Measurements from ENCODE around the gene MGLL. TPM values are rescaled to one million over a fixed set of nuclear protein-coding genes. Genes with fewer than 3 reads are reported as not detected.

MGLL gene
- polyA plus RNA-seq, 1 donor from 2014 or later, result 8.6 TPM

DNA sequence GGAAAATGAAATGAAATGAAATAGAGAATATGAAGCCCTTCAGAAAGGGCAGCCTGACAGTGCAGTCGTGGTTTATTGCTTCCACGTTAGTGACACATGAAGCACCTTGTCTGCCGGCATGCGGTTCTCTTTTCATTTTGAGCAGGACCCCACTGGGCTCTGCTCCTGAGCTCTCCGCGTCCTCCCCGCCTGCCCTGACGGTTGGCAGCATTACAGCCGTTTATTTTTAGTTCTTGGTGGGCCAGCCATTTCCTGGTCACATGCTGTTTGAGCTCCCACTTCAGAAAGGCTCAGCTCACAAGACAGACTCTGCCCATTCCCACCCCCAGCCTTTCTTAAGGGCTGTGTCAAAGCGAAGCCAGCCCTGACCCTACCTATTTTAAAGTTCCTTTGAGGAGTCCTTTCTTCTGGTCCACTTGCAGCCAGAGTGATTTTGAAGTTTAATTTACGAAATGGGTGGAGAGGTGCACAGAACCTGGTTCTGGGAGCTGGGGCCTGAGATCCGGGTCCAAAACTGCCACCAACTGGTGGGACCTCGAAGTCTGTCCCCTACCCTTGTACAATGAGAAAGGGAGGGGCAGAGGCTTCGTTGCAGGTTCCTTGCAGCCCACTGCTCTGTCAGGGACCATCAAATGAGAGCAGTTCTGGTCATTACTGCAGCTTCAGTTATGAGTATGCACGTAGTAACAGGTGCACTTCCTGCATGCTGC is 60.1 kb downstream of the MGLL start:
- Mint-ChIP-seq H3K36me3 (peaks cover 4% of the 10 kb centered on the region), H3K4me3 (peak overlapping the region; percentile 64 to 95 (median 72)), H3K27ac (peak overlapping the region in 2 of 3 donors; percentile 9 to 55)

GRCh38 chr3:127761441-127761801 is 60.9 kb downstream of the MGLL start:
- peaks cover 37 to 41% (median 37%) of the 10 kb centered on the region in 3 donors for H3K4me1 Mint-ChIP-seq
- H3K9me3 Mint-ChIP-seq, result no peaks in the 10 kb centered on the region
- peak overlapping the region; percentile 64 to 95 (median 72) for H3K4me3 Mint-ChIP-seq
- peaks cover 1% of the 10 kb centered on the region for H3K27me3 Mint-ChIP-seq
- H3K27ac Mint-ChIP-seq, result peak overlapping the region in 2 of 3 donors; percentile 9 to 69
- H3K36me3 Mint-ChIP-seq, result peaks cover 2% of the 10 kb centered on the region

More for the DNA sequence above, 60.1 kb downstream of the MGLL start:
- Mint-ChIP-seq H3K4me1 (peaks cover 37 to 40% (median 37%) of the 10 kb centered on the region in 3 donors), H3K9me3 (no peaks in the 10 kb centered on the region), H3K27me3 (peaks cover 1% of the 10 kb centered on the region)

DNA sequence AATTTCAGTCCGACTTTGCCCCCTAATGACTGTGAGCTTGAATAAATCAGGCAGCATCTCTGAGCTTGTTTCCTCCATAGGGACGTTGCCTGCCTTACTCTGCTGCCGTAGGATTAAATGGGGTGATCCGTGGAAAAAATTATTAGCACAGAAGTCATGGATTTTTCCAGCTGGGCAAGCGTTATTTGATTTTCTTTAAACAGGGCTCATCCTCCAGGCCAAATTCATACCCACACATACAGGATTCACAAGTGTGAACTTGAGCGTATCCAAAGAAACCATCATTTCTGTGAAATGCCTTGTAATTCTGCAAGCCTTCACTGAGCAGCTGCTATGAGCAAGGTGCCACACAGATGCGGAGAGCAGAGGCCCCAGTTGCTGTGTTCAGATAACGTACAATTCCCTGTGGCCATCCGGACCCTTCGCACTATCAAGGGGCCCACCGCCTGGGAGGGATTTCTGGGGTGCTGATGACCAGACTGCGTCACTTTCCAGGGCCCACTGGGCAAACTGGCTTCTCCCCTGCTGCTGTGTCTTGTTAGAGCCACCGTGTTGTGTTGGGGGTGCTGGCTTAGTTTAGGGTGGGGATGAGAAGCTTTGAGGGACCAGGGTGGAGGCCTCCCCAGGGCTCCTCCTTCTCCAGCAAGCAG is 61.4 kb downstream of the MGLL start:
- no peaks in the 10 kb centered on the region for H3K27me3 Mint-ChIP-seq
- H3K4me3 Mint-ChIP-seq, result peak overlapping the region; percentile 51 to 95 (median 70)
- H3K36me3 Mint-ChIP-seq, result peaks cover 2% of the 10 kb centered on the region
- H3K4me1 Mint-ChIP-seq, result peaks cover 39 to 46% (median 42%) of the 10 kb centered on the region in 3 donors
- no peaks in the 10 kb centered on the region for H3K9me3 Mint-ChIP-seq
- no peak overlapping the region for H3K27ac Mint-ChIP-seq

DNA sequence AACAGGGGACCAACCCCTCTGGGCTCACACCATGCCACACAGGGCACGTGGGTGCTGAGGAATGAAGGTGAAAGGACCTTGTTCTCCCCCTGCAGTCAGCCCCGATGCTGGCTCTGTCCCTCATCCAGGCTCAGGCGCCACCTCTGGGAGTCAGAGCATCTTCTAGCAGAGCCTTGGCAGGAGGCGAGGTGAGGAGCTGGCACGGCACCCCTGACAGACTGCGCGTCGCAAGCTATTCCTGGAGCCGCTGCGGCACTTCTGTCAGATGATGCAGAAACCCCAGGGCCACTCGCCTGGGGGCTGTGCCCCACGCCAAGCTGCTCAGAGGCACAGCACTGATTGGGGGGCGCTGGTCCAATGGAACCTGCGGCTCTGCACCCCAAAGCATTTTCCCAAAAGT is 62.0 kb downstream of the MGLL start:
- H3K27me3 Mint-ChIP-seq, result no peaks in the 10 kb centered on the region
- peaks cover 2% of the 10 kb centered on the region for H3K36me3 Mint-ChIP-seq
- H3K9me3 Mint-ChIP-seq, result no peaks in the 10 kb centered on the region
- no peak overlapping the region for H3K27ac Mint-ChIP-seq
- peak overlapping the region in 1 of 4 donors; percentile 95 for H3K4me3 Mint-ChIP-seq
- peaks cover 43 to 50% (median 46%) of the 10 kb centered on the region in 3 donors for H3K4me1 Mint-ChIP-seq

DNA sequence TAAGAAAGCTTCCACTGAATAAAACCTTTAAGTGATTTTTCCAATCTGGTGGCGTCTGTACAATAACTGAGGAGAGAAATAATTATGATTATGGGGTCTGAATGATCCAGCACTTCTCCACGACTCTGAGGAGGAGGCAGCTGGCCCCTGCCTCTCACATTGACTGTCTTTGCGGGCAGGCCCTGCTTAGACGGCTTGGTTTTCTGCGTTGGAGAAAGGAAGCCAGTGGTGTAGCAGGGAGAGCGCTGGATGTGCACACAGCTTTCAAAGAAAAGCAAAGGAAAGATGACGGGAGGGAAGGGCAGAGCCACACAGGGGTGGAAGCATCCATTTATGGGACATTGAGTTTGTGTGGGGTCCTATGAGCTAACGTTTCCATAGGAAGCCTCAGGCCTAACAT is 62.5 kb downstream of the MGLL start:
- peaks cover 2% of the 10 kb centered on the region for H3K36me3 Mint-ChIP-seq
- H3K27ac Mint-ChIP-seq, result no peak overlapping the region
- H3K4me3 Mint-ChIP-seq, result peak overlapping the region in 1 of 4 donors; percentile 27
- H3K4me1 Mint-ChIP-seq, result peaks cover 43 to 50% (median 46%) of the 10 kb centered on the region in 3 donors
- H3K9me3 Mint-ChIP-seq, result no peaks in the 10 kb centered on the region
- H3K27me3 Mint-ChIP-seq, result no peaks in the 10 kb centered on the region

DNA sequence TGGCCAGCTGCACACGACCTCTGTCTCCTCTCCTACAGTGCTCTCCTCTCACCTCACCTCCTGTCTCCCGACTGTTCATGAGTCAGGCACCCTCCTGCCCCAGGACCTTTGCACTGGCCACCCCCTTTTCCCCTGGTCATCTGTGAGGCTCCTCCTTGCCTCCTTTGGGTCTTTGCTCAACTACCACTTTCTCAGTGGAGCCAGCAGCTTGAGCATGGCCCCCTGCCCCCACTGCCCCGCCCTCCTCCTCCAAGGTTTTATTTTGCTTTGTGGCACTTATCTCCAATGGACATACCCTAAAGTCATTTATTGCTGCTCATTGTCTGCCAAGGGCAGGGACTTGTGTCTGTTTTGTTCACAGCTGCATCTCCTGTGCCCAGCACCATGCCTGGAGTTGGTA is 64.3 kb downstream of the MGLL start:
- peak overlapping the region in 1 of 4 donors; percentile 37 for H3K4me3 Mint-ChIP-seq
- no peak overlapping the region for H3K27ac Mint-ChIP-seq
- no peaks in the 10 kb centered on the region for H3K27me3 Mint-ChIP-seq
- H3K36me3 Mint-ChIP-seq, result peaks cover 2% of the 10 kb centered on the region
- H3K9me3 Mint-ChIP-seq, result no peaks in the 10 kb centered on the region
- peaks cover 42 to 47% (median 44%) of the 10 kb centered on the region in 3 donors for H3K4me1 Mint-ChIP-seq

- Mint-ChIP-seq H3K27ac (peak overlapping the region in 2 of 3 donors; percentile 70 to 94), H3K36me3 (peaks cover 2% of the 10 kb centered on the region), H3K4me3 (peak overlapping the region; percentile 42 to 93 (median 86)), H3K9me3 (no peaks in the 10 kb centered on the region), H3K27me3 (peaks cover 2% of the 10 kb centered on the region), H3K4me1 (peaks cover 34 to 41% (median 37%) of the 10 kb centered on the region in 3 donors)
Measured at GRCh38 chr3:127755305-127755681, 67.0 kb downstream of the MGLL start.

DNA sequence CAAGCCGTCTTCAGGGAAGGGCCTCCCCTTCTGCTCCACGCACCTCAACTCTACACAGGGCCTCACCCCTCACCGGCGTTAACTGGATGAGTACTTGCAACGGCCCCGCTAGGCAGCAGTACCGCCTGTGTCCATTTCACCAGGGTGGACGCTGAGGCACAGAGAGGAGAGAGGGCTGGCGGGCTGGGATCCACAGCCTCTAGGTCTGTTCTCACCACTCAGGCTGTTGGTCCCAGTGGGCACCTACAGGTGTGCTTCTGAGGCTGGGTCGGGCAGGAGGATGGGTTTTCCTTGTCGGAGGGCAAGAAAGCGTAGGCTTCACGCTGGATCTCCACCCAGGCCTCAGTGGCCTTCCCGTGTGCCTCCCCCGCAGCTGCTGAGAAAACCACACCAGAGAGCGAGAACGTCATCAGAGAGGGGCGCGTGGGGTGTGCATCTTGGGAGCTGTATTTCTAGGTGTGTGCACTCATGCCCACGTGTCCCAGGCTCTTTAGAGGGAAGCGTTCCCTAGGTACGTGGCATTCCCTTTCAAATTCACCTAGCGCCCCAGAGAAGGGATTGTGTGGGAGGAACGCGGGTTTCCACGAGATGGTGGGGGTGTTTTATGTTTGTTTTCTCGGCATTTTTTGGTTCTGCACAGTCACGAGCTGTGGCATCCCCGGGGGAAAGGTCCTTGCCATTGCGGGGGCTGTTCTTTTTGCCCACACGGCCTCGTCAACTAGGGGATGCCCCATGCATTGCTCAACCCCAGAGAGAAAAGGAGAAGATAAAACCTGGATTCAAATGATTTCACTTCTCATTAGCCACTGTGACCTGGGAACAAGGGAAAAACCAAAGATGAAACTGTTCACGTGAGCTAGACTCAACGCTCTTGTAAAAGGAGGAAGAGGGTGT is 67.7 kb downstream of the MGLL start:
- Mint-ChIP-seq H3K27me3 (peaks cover 5% of the 10 kb centered on the region), H3K4me1 (peaks cover 40 to 42% (median 41%) of the 10 kb centered on the region in 3 donors), H3K27ac (peak overlapping the region; percentile 70 to 94 (median 91)), H3K4me3 (peak overlapping the region; percentile 42 to 93 (median 86)), H3K9me3 (no peaks in the 10 kb centered on the region), H3K36me3 (peaks cover 2% of the 10 kb centered on the region)

DNA sequence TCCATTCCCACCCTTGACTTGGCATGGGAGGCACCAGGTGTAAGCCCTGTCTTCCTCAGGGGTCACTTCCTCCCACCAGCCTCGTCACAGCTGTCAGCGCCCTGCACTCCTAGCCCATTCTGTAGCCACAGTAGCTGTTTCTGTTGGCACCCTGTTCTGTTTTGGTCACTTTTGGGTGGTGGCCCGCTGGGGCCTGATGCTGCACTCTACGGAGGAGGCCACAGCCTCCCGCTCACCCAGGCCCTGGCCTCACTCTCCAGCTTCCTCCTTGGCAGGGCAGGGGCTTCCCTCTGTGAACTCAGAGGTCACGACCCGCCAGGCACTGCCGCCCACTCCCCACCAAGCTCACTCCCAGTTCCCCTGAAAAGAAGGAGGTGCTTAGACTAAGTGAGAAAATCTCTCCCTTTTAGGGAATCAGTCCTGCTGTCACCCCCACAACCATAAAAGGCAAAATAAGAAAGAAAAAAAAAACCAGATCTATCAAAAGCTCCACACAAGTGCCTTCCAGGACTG is 68.4 kb downstream of the MGLL start:
- peak overlapping the region; percentile 42 to 93 (median 86) for H3K4me3 Mint-ChIP-seq
- H3K36me3 Mint-ChIP-seq, result no peaks in the 10 kb centered on the region
- H3K4me1 Mint-ChIP-seq, result peaks cover 39 to 42% (median 42%) of the 10 kb centered on the region in 3 donors
- H3K9me3 Mint-ChIP-seq, result no peaks in the 10 kb centered on the region
- peaks cover 5% of the 10 kb centered on the region for H3K27me3 Mint-ChIP-seq
- H3K27ac Mint-ChIP-seq, result peak overlapping the region; percentile 70 to 91 (median 73)

- Mint-ChIP-seq H3K27me3 (peaks cover 5% of the 10 kb centered on the region), H3K4me1 (peaks cover 39 to 42% (median 42%) of the 10 kb centered on the region in 3 donors), H3K4me3 (no peak overlapping the region), H3K9me3 (no peaks in the 10 kb centered on the region), H3K36me3 (no peaks in the 10 kb centered on the region), H3K27ac (peak overlapping the region in 2 of 3 donors; percentile 2 to 30)
Measured at GRCh38 chr3:127753338-127753737, 69.0 kb downstream of the MGLL start.

- Mint-ChIP-seq H3K27ac (peak overlapping the region in 1 of 3 donors; percentile 56), H3K9me3 (no peaks in the 10 kb centered on the region), H3K4me3 (peak overlapping the region in 1 of 4 donors; percentile 63), H3K4me1 (peaks cover 39 to 42% (median 42%) of the 10 kb centered on the region in 3 donors), H3K27me3 (peaks cover 5% of the 10 kb centered on the region), H3K36me3 (no peaks in the 10 kb centered on the region)
Measured at GRCh38 chr3:127751782-127752181, 70.5 kb downstream of the MGLL start.

DNA sequence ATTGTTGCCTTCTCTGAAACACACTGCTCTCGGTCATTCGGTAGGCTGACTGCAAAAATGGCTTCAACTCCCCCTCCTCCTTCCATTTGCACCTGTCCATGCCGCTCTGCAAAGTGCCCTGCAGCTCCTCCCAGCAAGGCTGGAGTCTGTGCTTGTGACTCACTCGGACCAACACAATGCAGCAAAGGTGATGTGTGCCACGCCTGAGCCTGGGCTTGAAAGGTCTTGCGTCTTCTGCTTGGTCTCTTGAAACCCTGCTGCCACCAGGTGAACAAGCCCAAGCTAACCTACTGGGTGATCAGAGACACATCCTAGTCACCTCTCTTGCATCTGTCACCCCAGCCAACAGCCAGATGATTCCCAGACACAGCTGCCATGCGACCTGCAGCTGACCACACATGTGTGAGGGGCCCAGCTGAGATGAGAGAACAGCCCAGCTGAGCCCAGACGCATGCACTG is 71.1 kb downstream of the MGLL start:
- Mint-ChIP-seq H3K4me3 (peak overlapping the region in 1 of 4 donors; percentile 83), H3K4me1 (peaks cover 36 to 42% (median 40%) of the 10 kb centered on the region in 3 donors)

GRCh38 chr3:127750226-127751031 is 71.9 kb downstream of the MGLL start:
- peaks cover 5% of the 10 kb centered on the region for H3K27me3 Mint-ChIP-seq
- no peaks in the 10 kb centered on the region for H3K9me3 Mint-ChIP-seq
- H3K27ac Mint-ChIP-seq, result peak overlapping the region; percentile 9 to 74 (median 36)
- no peaks in the 10 kb centered on the region for H3K36me3 Mint-ChIP-seq
- peak overlapping the region in 2 of 4 donors; percentile 77 to 83 for H3K4me3 Mint-ChIP-seq
- peaks cover 29 to 35% (median 32%) of the 10 kb centered on the region in 3 donors for H3K4me1 Mint-ChIP-seq

More for the DNA sequence above, 71.1 kb downstream of the MGLL start:
- Mint-ChIP-seq H3K27me3 (peaks cover 5% of the 10 kb centered on the region), H3K27ac (peak overlapping the region in 2 of 3 donors; percentile 25 to 36), H3K9me3 (no peaks in the 10 kb centered on the region), H3K36me3 (no peaks in the 10 kb centered on the region)
